ENCODE measurements around the gene NEIL3.

DNA sequence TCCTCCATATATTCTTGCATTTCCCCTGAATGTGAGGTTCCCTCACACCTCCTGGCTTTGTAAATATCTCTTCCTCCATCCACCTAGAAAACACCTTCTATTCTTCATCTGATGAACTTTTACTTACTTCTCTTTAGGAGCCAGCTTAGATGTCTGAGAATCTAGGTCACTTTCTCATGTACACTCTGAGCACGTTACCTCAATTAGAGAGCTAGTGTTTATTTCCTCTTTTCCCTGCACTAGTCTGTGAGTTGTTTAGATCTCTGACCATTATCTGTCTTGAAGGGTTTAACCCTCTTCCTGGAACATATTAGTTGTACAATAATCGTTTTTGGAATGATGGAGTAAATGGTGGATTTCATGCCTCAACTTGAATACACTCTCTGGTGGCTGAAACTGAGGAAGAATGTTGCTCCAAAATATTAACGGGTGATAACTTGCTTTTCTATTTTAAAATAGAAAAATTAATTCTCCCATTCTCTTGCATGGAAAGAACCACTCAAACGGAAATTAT lies 8.5 kb upstream of the NEIL3 start:
- no peak for TF ChIP-seq CTCF (IDR thresholded peaks at IDR 0.05)
- TF ChIP-seq POLR2A (IDR thresholded peaks at IDR 0.05) = no peak
